Sigmoid colon (tissue), 4 donors: Measurements from ENCODE around the gene QSOX1.

Experiments
- EP300 ChIP-seq, 4 donors: sonication (generic); formaldehyde crosslinking; IDR thresholded peaks; one replicate each; pipeline ENCODE4 v1.6.1; 2017; ENCODE audit warnings: antibody characterized with exemption in 4 of 4
- TF ChIP-seq, protein P1 (sequence below), 4 experiments: fragments of 450-650 bp in 3 of 4; fragments of 200-600 bp in 1 of 4; IDR thresholded peaks; one replicate each; pipeline ENCODE4 v1.5.1; 2016 to 2019; ENCODE audit warnings: antibody characterized with exemption in 4 of 4, mild to moderate bottlenecking in 3 of 4, moderate library complexity in 2 of 4

DNA sequence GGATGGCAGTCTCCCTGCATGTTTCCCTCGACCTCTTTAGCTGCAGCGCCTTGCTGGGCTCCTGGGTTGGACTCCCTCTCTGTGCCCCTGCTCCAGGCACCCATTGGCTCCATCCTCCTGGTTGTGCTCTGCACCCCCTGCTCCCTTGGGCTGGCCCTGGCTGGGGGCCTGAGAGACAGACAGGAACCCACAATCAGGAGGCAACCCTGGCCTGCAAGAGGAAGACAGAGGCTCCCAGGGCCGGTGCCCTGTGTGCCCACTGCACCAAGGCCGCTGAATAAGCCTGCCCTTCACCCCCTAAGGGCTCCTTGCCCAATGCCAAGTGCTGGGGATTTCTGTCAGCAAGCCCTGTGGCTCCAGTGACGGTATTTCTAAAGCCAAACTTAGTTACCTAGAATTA, 43.9 kb downstream of the QSOX1 start:
- TF ChIP-seq, protein P1, sequence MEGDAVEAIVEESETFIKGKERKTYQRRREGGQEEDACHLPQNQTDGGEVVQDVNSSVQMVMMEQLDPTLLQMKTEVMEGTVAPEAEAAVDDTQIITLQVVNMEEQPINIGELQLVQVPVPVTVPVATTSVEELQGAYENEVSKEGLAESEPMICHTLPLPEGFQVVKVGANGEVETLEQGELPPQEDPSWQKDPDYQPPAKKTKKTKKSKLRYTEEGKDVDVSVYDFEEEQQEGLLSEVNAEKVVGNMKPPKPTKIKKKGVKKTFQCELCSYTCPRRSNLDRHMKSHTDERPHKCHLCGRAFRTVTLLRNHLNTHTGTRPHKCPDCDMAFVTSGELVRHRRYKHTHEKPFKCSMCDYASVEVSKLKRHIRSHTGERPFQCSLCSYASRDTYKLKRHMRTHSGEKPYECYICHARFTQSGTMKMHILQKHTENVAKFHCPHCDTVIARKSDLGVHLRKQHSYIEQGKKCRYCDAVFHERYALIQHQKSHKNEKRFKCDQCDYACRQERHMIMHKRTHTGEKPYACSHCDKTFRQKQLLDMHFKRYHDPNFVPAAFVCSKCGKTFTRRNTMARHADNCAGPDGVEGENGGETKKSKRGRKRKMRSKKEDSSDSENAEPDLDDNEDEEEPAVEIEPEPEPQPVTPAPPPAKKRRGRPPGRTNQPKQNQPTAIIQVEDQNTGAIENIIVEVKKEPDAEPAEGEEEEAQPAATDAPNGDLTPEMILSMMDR (IDR thresholded peaks at IDR 0.05) = no peak
- TF ChIP-seq EP300 (IDR thresholded peaks at IDR 0.05) = no peak
